ENCODE data around the gene GAS5. TPM values are rescaled to one million over a fixed set of nuclear protein-coding genes. Genes with fewer than 3 reads are reported as not detected.

Gene GAS5
- total and polyA plus RNA-seq, 2 of the 8 experiments (the other 6 are each of a cell fraction or from before 2014, with no cell fraction given), result 799 to 1,238 TPM

DNA sequence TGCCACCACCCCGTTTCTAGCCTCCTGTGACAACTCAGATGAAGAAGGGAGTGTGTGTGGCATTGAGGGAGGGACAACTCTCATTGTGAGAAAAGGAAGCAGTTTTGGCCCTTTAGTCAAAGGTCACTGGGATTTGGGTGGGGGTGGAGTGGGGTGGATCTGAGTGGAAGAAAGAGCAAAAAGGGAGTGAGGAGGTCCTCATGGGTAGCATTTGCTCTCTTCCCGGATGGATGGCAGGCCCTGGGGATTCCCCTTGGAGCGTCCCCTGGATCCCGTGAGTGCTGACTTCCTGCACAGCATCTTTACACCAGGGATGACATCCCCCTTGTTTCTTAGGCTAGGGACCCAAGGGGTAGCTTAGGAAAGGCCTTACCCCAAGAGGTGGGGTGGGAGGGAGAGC, 48.9 kb upstream of the GAS5 start:
- no peak for TF ChIP-seq GTF2F1 (IDR thresholded peaks at IDR 0.05; ENCODE audit: borderline replicate concordance, low read depth, low read length)
- no peak for TF ChIP-seq SUZ12 (IDR thresholded peaks at IDR 0.05; ENCODE audit: low read length)
- no peak for TF ChIP-seq TCF12 (IDR thresholded peaks at IDR 0.05; ENCODE audit: low read depth, low read length)
- no peak for TF ChIP-seq BRCA1 (IDR thresholded peaks at IDR 0.05; ENCODE audit: low read depth, low read length)
- no peak for TF ChIP-seq SRF (IDR thresholded peaks at IDR 0.05; ENCODE audit: low read depth, low read length)
- TF ChIP-seq HDAC6 (IDR thresholded peaks at IDR 0.05; ENCODE audit: low read depth, low read length), result no peak
- no peak for TF ChIP-seq JUN (IDR thresholded peaks at IDR 0.05; ENCODE audit: low read depth, low read length)
- no peak for TF ChIP-seq HDAC2 (IDR thresholded peaks at IDR 0.05; ENCODE audit: borderline replicate concordance in 1 of 2, low read depth in 2 of 2, low read length in 2 of 2)
- TF ChIP-seq FOSL1 (IDR thresholded peaks at IDR 0.05; ENCODE audit: insufficient read depth, low read depth, low read length), result no peak
- no peak for TF ChIP-seq RBBP5 (IDR thresholded peaks at IDR 0.05; ENCODE audit: borderline replicate concordance, low read depth, low read length)
- TF ChIP-seq BCL11A (IDR thresholded peaks at IDR 0.05; ENCODE audit: low read depth in 2 of 2, low read length in 2 of 2), result no peak
- TF ChIP-seq POLR2AphosphoS5 (IDR thresholded peaks at IDR 0.05; ENCODE audit: low read depth, low read length), result no peak
- no peak for TF ChIP-seq CBX8 (IDR thresholded peaks at IDR 0.05; ENCODE audit: borderline replicate concordance, low read depth, low read length)
- H2AFZ ChIP-seq (ENCODE audit: low read length), result no peak overlapping the region
- no peak overlapping the region for H3K56ac ChIP-seq (replicated peaks; ENCODE audit: insufficient read length, low read depth, low read length)
- H2BK120ac ChIP-seq (replicated peaks; ENCODE audit: low read depth, low read length), result no peak overlapping the region
- FAIRE-seq (no peak), DNase-seq (ENCODE audit: low read depth in 1 of 2, low spot score in 2 of 2) (no peak)
- no peaks in the 10 kb centered on the region for H3K27me3 ChIP-seq (replicated peaks in 1 of 4; ENCODE audit: control insufficient read depth in 3 of 4, extremely low read depth in 1 of 4, insufficient read depth in 3 of 4, low read length in 3 of 4)
- no peak overlapping the region for H3K4me3 ChIP-seq (ENCODE audit: extremely low read depth in 1 of 4, insufficient read depth in 2 of 4, low read depth in 3 of 4, low read length in 4 of 4)
- no peak overlapping the region for H2BK12ac ChIP-seq (ENCODE audit: low read depth, low read length)
- H2BK20ac ChIP-seq (ENCODE audit: low read length), result no peak overlapping the region
- no peak overlapping the region for H3K4ac ChIP-seq (replicated peaks; ENCODE audit: insufficient read length, low read depth, low read length)
- no peak overlapping the region for H2AK5ac ChIP-seq (ENCODE audit: low read depth, low read length)
- no peak overlapping the region for H3K4me2 ChIP-seq (ENCODE audit: insufficient read depth in 1 of 2, low read depth in 2 of 2, low read length in 2 of 2)
- no peak overlapping the region for H2BK15ac ChIP-seq (ENCODE audit: low read length)
- no peak overlapping the region for H3K9ac ChIP-seq (replicated peaks in 1 of 4; ENCODE audit: extremely low read depth in 1 of 4, low read depth in 3 of 4, low read length in 3 of 4)
- H3K36me3 ChIP-seq (ENCODE audit: control insufficient read depth in 2 of 4, insufficient read depth in 4 of 4, low read length in 3 of 4), result no peaks in the 10 kb centered on the region
- no peak overlapping the region for H2BK5ac ChIP-seq (ENCODE audit: low read depth, low read length)
- no peaks in the 10 kb centered on the region for H3K79me2 ChIP-seq (ENCODE audit: control insufficient read depth in 1 of 2, insufficient read depth in 2 of 2, low read length in 2 of 2)
- WGBS, 2 experiments (ENCODE audit: extremely low coverage in 1 of 2, insufficient coverage in 1 of 2, insufficient read length in 1 of 2, insufficient replicate concordance in 2 of 2, low coverage in 1 of 2, low lambda C conversion rate in 2 of 2, missing lambda C conversion rate in 1 of 2), result 97% methylated on average over 4 of the region's 4 CpGs; no CpG with 5 or more reads in 1 of the 2 experiments
- H3K27ac ChIP-seq (ENCODE audit: low read depth, low read length), result no peak overlapping the region
- no peak overlapping the region for H3K18ac ChIP-seq (ENCODE audit: extremely low read depth, low read length)
- H4K5ac ChIP-seq (ENCODE audit: insufficient read length, low read depth, low read length), result no peak overlapping the region
- POLR2A ChIA-PET (ENCODE audit: partially characterized antibody), result interaction anchor here (1.1 to 2.5 kb wide), 3 partner anchors 18 to 52 kb away, joined by 3 to 14 read pairs (median 4); partner anchors contain the start of genes GAS5 and ZBTB37
- CTCF ChIA-PET (ENCODE audit: partially characterized antibody), result interaction anchor here (1.3 to 2.0 kb wide), 2 partner anchors 20 to 198 kb away, joined by 3 to 4 read pairs; no protein-coding TSS in a partner anchor
- no peaks in the 10 kb centered on the region for H4K20me1 ChIP-seq (replicated peaks in 1 of 2; ENCODE audit: control insufficient read depth in 1 of 2, insufficient read depth in 2 of 2, low read length in 2 of 2)
- no peak overlapping the region; the same call in 1 of the 2 replicates for H4K8ac ChIP-seq (ENCODE audit: extremely low read depth, insufficient read depth, low read length)
- no peaks in the 10 kb centered on the region for H3K23me2 ChIP-seq (ENCODE audit: low read depth, low read length)
- H3K4me1 ChIP-seq (replicated peaks in 1 of 4; ENCODE audit: control insufficient read depth in 3 of 4, insufficient read depth in 4 of 4, low read length in 3 of 4), result no peaks in the 10 kb centered on the region; a peak in 1 of 7 replicates
- no peaks in the 10 kb centered on the region for H3K79me1 ChIP-seq (ENCODE audit: low read depth, low read length)
- H3K14ac ChIP-seq (ENCODE audit: insufficient read length), result no peak overlapping the region
- no peak overlapping the region for H3K23ac ChIP-seq (ENCODE audit: insufficient read length)
- no peaks in the 10 kb centered on the region for H3K9me3 ChIP-seq (ENCODE audit: insufficient read depth in 2 of 2, low read depth in 1 of 2, low read length in 1 of 2)
- H4K91ac ChIP-seq (replicated peaks; ENCODE audit: insufficient read length, low read length), result no peak overlapping the region
